RPMI7951 (cell line): ENCODE data around the gene TIGD7. TPM values are rescaled to one million over a fixed set of nuclear protein-coding genes. Genes with fewer than 3 reads are reported as not detected.

Experiments used
- DNase-seq: peaks from one replicate; pipeline ENCODE4 v3.0.0-alpha.2; 2012; ENCODE audit warnings: low read depth
- total RNA-seq: library from RNA; depleted of rRNA; stranded (reverse); fragments of >200 nt; shearing (Covaris generic); gene quantifications from 2 replicates; pipeline ENCODE4 v1.2.3, GENCODE V29; 2014; rRNA removed

The TIGD7 gene
- total RNA-seq, result 4.4 and 5.0 TPM in 2 replicates

GRCh38 chr16:3305109-3306068 is at the start of gene TIGD7, which contains the start of gene ZNF75A:
TIGD7 (minus strand) TSS chr16:3305430; CDS start chr16:3300614, 4,816 bp downstream.
ZNF75A (plus strand) TSS chr16:3305497; CDS start chr16:3308429, 2,932 bp downstream.
- DNase-seq, result peak; percentile 87

DNA sequence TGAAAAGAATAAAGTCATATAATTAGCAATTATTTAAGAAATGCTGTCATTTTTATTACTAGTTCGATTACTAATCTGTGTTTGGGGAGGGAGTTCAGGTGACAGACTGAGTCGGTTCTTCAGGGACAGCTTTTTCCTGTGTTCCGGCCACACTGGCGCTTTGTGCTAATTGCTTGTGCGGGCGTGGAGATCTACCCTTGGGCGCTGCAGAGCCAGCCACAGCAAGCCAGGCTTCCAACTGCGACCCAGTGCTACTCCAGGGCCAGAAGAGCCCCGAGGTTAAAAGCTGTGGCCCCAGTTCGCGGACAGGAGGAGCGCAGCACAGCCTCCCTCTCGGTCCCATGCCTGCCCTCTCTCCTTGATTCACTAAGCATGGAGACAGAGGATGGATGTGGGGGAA is 43.9 kb upstream of the TIGD7 start:
- DNase-seq, result no peak

DNA sequence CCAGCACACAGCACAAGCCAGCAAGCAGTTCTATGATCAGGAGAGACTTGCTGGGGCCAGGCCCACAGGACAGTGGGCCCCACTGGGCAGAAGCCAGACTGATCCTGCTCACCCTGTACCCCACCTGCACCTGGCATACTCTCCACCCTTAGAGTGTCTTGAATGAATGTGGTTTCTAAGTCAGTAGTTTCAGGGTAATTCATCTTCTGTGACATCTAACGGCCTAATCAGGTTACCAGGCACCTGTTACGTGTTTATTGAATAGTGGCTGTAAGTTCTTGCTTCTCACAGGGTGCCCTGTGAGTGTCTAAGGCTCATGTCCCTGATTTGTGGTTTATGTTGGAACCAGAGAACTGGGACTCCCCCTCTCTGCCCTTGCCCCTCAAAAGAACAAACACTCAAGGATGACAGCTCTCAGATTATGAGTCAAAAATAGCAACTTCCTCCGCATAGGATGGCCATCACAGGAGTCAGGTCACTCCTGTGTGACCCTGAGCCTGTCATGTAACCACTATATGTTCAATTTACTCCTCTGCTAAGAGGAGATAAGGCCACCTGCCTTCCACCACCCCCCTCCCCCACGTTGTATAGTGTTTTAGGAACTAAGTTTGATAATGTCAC is 43.4 kb upstream of the TIGD7 start:
- no peak for DNase-seq

DNA sequence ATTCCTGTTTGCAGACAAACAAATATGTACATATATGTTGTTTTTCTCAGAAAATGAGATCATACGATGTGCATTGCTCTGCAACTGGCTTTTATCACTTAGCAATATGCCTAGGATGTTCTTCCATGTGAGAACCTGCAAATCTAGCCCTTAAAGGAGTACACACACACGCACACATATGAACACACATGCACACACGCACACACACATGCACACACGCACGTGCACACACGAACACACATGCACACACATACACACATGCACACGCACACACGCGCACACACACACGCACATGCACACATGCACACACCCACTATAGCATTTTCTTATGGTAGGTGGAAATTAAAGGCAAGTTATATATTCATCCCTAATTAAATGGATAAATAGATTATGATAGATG is 42.4 kb upstream of the TIGD7 start:
- no peak for DNase-seq

GRCh38 chr16:3346041-3346440 is 40.8 kb upstream of the TIGD7 start:
- DNase-seq, result no peak

DNA sequence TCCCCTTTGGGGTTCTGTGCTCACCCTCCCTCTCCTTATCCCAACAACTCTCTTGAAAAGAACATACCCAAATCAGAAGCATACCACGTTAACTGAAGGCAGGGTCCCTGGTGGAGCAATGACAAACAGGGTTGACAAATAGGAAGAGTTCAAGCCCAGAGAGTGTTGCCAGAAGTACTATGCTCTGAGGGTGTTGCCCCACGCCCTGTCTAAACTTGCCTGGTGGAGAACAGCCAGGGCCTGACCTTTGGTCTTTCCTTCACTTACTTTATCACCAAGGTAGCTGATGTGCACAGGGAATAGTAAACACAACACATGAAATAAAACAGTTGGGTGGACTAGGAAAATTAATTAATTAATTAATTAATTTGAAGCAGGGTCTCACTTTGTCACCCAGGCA is 23.4 kb upstream of the TIGD7 start:
- no peak for DNase-seq

- no peak for DNase-seq
These were observed 22.9 kb upstream of the TIGD7 start for GRCh38 chr16:3328104-3328503.

GRCh38 chr16:3327514-3327913 is 22.3 kb upstream of the TIGD7 start:
- DNase-seq, result no peak

DNA sequence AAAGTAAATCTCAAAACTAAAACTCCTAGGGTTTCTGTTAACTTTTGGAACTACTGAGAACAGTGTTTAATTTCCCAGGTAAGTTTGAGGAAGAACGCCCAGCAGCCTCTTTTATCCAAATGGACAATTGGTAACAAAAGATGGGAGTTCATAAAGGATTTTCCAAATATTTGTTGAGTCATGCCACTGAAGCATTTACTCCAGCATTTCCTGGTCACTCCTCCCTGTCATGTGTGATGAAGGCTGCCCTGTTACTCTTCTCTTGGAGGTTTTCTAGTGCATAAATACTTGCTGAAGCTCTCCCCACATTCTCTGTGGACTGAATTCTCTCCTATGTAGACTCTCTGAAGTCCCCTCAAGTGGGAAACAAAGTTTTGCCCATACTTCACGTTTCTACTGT is 16.6 kb upstream of the TIGD7 start:
- no peak for DNase-seq

- DNase-seq, result peak; percentile 8
These were observed 12.2 kb upstream of the TIGD7 start for GRCh38 chr16:3317315-3317999.

DNA sequence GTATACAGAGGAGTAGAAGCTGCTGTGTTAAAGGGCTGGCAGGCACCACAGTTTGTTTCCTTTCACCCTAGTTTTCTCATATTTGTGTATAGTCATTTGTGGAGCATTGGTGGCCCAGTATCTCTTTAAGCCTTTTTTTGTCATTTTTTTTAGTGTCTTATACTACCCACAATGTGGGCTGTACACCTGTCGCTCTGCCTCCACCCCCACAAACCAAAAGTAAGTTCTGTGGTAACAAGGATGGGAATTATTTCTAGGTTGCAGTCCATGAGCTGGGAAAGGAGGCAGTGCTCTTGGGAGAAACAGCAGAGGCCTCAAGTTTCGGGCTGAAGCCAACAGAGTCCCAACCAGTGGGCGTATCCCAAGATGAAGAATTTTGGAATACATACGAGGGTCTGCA is 6.3 kb upstream of the TIGD7 start:
- no peak for DNase-seq

GRCh38 chr16:3306078-3306477 is 848 bp upstream of the TIGD7 start:
- DNase-seq, result no peak

GRCh38 chr16:3304370-3304769 is 860 bp downstream of the TIGD7 start:
- DNase-seq, result no peak

GRCh38 chr16:3295783-3296182 is 9.4 kb downstream of the TIGD7 start:
- DNase-seq, result no peak

DNA sequence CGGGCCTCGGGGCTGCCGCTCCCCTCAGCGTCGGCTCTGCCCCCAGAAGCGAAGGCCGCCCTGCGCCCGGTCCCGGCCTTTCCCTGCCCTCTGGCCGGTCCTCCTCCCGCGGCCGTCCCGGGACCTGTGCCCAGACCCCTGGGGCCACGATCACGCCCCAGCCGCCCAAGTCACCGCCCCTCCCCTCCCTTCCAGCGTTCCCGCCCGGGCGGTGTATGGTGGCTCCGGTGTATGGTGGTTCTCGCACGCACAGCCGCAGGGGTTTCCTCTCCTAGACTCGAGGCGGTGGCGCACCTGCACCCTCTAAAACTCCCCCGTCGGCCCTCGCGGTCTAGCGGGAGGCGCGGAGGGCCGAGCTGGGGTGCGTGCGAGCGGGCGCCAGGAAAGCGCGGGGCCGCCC is 10.0 kb downstream of the TIGD7 start:
- no peak for DNase-seq

GRCh38 chr16:3292604-3293003 is 12.6 kb downstream of the TIGD7 start:
- DNase-seq, result no peak

DNA sequence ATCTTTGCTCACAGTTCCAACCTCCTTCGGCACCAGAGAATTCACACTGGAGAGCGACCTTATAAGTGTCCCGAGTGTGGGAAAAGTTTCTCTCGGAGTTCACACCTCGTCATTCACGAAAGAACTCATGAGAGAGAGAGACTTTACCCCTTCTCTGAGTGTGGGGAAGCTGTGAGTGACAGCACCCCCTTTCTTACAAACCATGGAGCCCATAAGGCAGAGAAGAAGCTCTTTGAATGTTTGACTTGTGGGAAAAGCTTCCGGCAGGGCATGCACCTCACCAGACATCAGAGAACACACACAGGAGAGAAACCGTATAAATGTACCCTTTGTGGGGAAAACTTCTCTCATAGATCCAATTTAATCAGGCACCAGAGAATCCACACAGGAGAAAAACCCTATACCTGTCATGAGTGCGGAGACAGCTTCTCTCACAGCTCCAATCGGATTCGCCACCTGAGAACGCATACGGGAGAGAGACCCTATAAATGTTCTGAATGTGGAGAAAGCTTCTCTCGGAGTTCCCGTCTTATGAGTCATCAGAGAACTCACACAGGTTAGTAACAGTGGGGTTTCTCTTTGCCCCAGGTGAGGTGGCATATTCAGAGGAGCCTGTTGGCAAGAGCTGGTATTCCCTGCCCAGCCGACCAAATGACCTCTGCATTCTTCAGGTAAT is 15.1 kb downstream of the TIGD7 start:
- DNase-seq, result no peak

- no peak for DNase-seq
These were observed 20.1 kb downstream of the TIGD7 start for GRCh38 chr16:3285131-3285530.

GRCh38 chr16:3283543-3284447 is 21.4 kb downstream of the TIGD7 start:
- no peak for DNase-seq

DNA sequence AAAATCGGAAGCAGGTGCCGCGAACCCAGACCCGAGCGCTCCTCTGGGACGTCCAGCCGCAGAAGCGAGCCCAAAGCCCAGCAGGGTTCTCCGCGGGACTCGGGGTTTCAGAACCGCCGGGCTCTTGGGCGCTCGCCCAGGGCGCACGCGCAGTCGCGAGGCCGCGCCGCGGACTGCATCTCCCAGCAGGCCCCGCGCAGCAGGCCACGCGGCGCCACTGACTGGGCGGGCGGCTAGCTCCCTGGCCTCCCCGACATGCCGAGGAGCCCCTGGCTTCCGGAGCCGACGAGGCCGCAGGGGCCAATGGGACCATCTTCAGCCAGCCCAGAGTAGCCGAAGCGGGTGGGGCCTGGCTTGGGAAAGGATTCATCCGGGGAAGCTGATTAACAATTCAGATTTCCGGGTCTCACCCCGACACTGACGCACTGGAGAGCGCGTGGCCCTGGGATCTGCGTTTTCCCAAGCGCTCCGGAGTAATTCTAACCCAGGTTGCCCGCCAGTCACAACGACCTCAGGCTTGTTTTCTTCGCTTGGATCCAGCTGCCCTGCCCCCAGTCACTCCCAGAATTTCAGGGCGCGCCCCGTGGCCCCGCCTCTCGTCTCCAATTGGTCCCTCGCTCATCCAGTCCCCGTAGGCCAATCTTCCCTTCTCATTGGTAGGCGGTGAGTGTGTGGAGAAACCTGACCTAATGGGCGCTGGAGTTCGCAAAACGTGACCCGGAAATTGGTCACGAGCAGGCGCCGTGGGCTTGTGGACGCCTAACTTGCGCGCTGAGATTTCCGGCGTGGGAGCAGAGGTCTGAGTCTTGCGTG is 22.3 kb downstream of the TIGD7 start, which contains the start of gene ZNF263:
Gene ZNF263, plus strand, starts transcription at position 762 of the 813 bp plus-strand sequence. CDS start 328 bp downstream, outside the sequence.
- DNase-seq, result peak; percentile 97
